Activated naive CD4-positive, alpha-beta T cell treated with anti-CD3 and anti-CD28 coated beads, Interleukin-2, amount 50 U/mL, for 24 hours (primary cell): Measurements from ENCODE around the gene SPATA1.
"Not testable (repeated sequence)": the region's sequence is repeated elsewhere in the genome, so short reads cannot be mapped to it uniquely, and the experiment has no call there.

Experiments used
- H3K27ac Mint-ChIP-seq: one replicate; pipeline ENCODE4 v1.8.0; 2021; ENCODE audit warnings: mild to moderate bottlenecking, mixed read lengths
- H3K27me3 Mint-ChIP-seq: one replicate; pipeline ENCODE4 v1.8.0; 2021; ENCODE audit warnings: mixed read lengths
- H3K36me3 Mint-ChIP-seq: one replicate; pipeline ENCODE4 v1.8.0; 2021; ENCODE audit warnings: mixed read lengths
- H3K4me1 Mint-ChIP-seq: one replicate; pipeline ENCODE4 v1.8.0; 2021; ENCODE audit warnings: mixed read lengths
- H3K4me3 Mint-ChIP-seq: one replicate; pipeline ENCODE4 v1.8.0; 2021; ENCODE audit warnings: mild to moderate bottlenecking, mixed read lengths
- H3K9me3 Mint-ChIP-seq: one replicate; pipeline ENCODE4 v1.8.0; 2021; ENCODE audit warnings: mixed read lengths

SPATA1 gene

GRCh38 chr1:84569216-84569615, 63.0 kb downstream of the SPATA1 start:
- Mint-ChIP-seq H3K4me1 (peaks cover 62% of the 10 kb centered on the region), H3K4me3 (no peak overlapping the region), H3K9me3 (no peaks in the 10 kb centered on the region), H3K27ac (no peak overlapping the region), H3K36me3 (peaks cover 21% of the 10 kb centered on the region), H3K27me3 (no peaks in the 10 kb centered on the region)

- Mint-ChIP-seq H3K9me3 (no peaks in the 10 kb centered on the region), H3K4me1 (peaks cover 69% of the 10 kb centered on the region), H3K27me3 (no peaks in the 10 kb centered on the region), H3K36me3 (peaks cover 21% of the 10 kb centered on the region), H3K27ac (peak overlapping the region; percentile 37), H3K4me3 (peak overlapping the region; percentile 1)
Measured at GRCh38 chr1:84570436-84571149, 64.4 kb downstream of the SPATA1 start.

- Mint-ChIP-seq H3K9me3 (no peaks in the 10 kb centered on the region), H3K27ac (peak overlapping the region; percentile 37), H3K27me3 (no peaks in the 10 kb centered on the region), H3K4me1 (peaks cover 69% of the 10 kb centered on the region), H3K4me3 (peak overlapping the region; percentile 1), H3K36me3 (peaks cover 21% of the 10 kb centered on the region)
Measured at GRCh38 chr1:84571150-84571535, 65.0 kb downstream of the SPATA1 start.

- H3K4me3 Mint-ChIP-seq = peak overlapping the region; percentile 94
- no peaks in the 10 kb centered on the region for H3K9me3 Mint-ChIP-seq
- peak overlapping the region; percentile 97 for H3K27ac Mint-ChIP-seq
- H3K36me3 Mint-ChIP-seq = peaks cover 14% of the 10 kb centered on the region
- H3K27me3 Mint-ChIP-seq = no peaks in the 10 kb centered on the region
- peaks cover 56% of the 10 kb centered on the region for H3K4me1 Mint-ChIP-seq
Measured at GRCh38 chr1:84573481-84573966, 67.3 kb downstream of the SPATA1 start.

- no peaks in the 10 kb centered on the region for H3K27me3 Mint-ChIP-seq
Measured at GRCh38 chr1:84573967-84574842, 68.0 kb downstream of the SPATA1 start, which contains the start of gene CTBS. Gene CTBS (minus strand): TSS chr1:84574440. CDS start chr1:84574415, 25 bp downstream.

GRCh38 chr1:84574936-84575335, 68.8 kb downstream of the SPATA1 start:
- H3K9me3 Mint-ChIP-seq = no peaks in the 10 kb centered on the region
- peaks cover 12% of the 10 kb centered on the region for H3K36me3 Mint-ChIP-seq
- H3K27me3 Mint-ChIP-seq = no peaks in the 10 kb centered on the region
- H3K4me1 Mint-ChIP-seq = peaks cover 48% of the 10 kb centered on the region
- peak overlapping the region; percentile 94 for H3K4me3 Mint-ChIP-seq
- H3K27ac Mint-ChIP-seq = peak overlapping the region; percentile 94

More at GRCh38 chr1:84573967-84574842, 68.0 kb downstream of the SPATA1 start, which contains the start of gene CTBS:
- H3K36me3 Mint-ChIP-seq = peaks cover 12% of the 10 kb centered on the region
- peak within 1 kb of the TSS; percentile 97 for H3K27ac Mint-ChIP-seq
- no peaks in the 10 kb centered on the region for H3K9me3 Mint-ChIP-seq
- peak within 1 kb of the TSS; percentile 94 for H3K4me3 Mint-ChIP-seq
- H3K4me1 Mint-ChIP-seq = peaks cover 49% of the 10 kb centered on the region

GRCh38 chr1:84581648-84582047, 75.5 kb downstream of the SPATA1 start:
- Mint-ChIP-seq H3K27me3 (no peaks in the 10 kb centered on the region), H3K36me3 (peaks cover 4% of the 10 kb centered on the region), H3K4me3 (no peak overlapping the region), H3K4me1 (no peaks in the 10 kb centered on the region), H3K9me3 (no peaks in the 10 kb centered on the region), H3K27ac (no peak overlapping the region)

GRCh38 chr1:84582802-84583587, 76.8 kb downstream of the SPATA1 start:
- peaks cover 4% of the 10 kb centered on the region for H3K36me3 Mint-ChIP-seq
- no peaks in the 10 kb centered on the region for H3K27me3 Mint-ChIP-seq
- H3K9me3 Mint-ChIP-seq = no peaks in the 10 kb centered on the region

GRCh38 chr1:84583648-84584047, 77.5 kb downstream of the SPATA1 start:
- no peak overlapping the region for H3K4me3 Mint-ChIP-seq
- no peak overlapping the region for H3K27ac Mint-ChIP-seq
- H3K4me1 Mint-ChIP-seq = no peaks in the 10 kb centered on the region
- H3K36me3 Mint-ChIP-seq = peaks cover 4% of the 10 kb centered on the region
- no peaks in the 10 kb centered on the region for H3K9me3 Mint-ChIP-seq
- no peaks in the 10 kb centered on the region for H3K27me3 Mint-ChIP-seq

More at GRCh38 chr1:84582802-84583587, 76.8 kb downstream of the SPATA1 start:
- no peaks in the 10 kb centered on the region for H3K4me1 Mint-ChIP-seq
- no peak overlapping the region for H3K27ac Mint-ChIP-seq
- no peak overlapping the region for H3K4me3 Mint-ChIP-seq

GRCh38 chr1:84584126-84584525, 77.9 kb downstream of the SPATA1 start:
- no peaks in the 10 kb centered on the region for H3K9me3 Mint-ChIP-seq
- H3K4me1 Mint-ChIP-seq = no peaks in the 10 kb centered on the region
- no peak overlapping the region for H3K4me3 Mint-ChIP-seq
- no peaks in the 10 kb centered on the region for H3K27me3 Mint-ChIP-seq
- H3K27ac Mint-ChIP-seq = no peak overlapping the region
- peaks cover 3% of the 10 kb centered on the region for H3K36me3 Mint-ChIP-seq

- H3K4me1 Mint-ChIP-seq = no peaks in the 10 kb centered on the region
Measured at GRCh38 chr1:84585803-84586202, 79.6 kb downstream of the SPATA1 start.

GRCh38 chr1:84587099-84587498, 80.9 kb downstream of the SPATA1 start:
- Mint-ChIP-seq H3K27me3 (peaks cover 8% of the 10 kb centered on the region), H3K4me1 (no peaks in the 10 kb centered on the region), H3K4me3 (no peak overlapping the region), H3K27ac (no peak overlapping the region), H3K9me3 (no peaks in the 10 kb centered on the region), H3K36me3 (peaks cover 2% of the 10 kb centered on the region)

More at GRCh38 chr1:84585803-84586202, 79.6 kb downstream of the SPATA1 start:
- peaks cover 2% of the 10 kb centered on the region for H3K36me3 Mint-ChIP-seq
- H3K27ac Mint-ChIP-seq = no peak overlapping the region
- H3K9me3 Mint-ChIP-seq = no peaks in the 10 kb centered on the region
- no peak overlapping the region for H3K4me3 Mint-ChIP-seq
- peaks cover 7% of the 10 kb centered on the region for H3K27me3 Mint-ChIP-seq

- not testable (repeated sequence) for H3K27ac Mint-ChIP-seq, H3K9me3 Mint-ChIP-seq, H3K27me3 Mint-ChIP-seq, H3K4me3 Mint-ChIP-seq, H3K36me3 Mint-ChIP-seq
- peaks cover 17% of the 10 kb centered on the region for H3K4me1 Mint-ChIP-seq
Measured at GRCh38 chr1:84594959-84595358, 88.8 kb downstream of the SPATA1 start.

- Mint-ChIP-seq H3K9me3 (no peaks in the 10 kb centered on the region), H3K4me1 (peaks cover 23% of the 10 kb centered on the region)
Measured at GRCh38 chr1:84597011-84597410, 90.8 kb downstream of the SPATA1 start.

GRCh38 chr1:84598418-84598817, 92.2 kb downstream of the SPATA1 start:
- Mint-ChIP-seq H3K4me1 (peaks cover 23% of the 10 kb centered on the region), H3K27ac (peak overlapping the region; percentile 98), H3K27me3 (no peaks in the 10 kb centered on the region), H3K4me3 (no peak overlapping the region), H3K9me3 (no peaks in the 10 kb centered on the region), H3K36me3 (peaks cover 3% of the 10 kb centered on the region)

More at GRCh38 chr1:84597011-84597410, 90.8 kb downstream of the SPATA1 start:
- no peak overlapping the region for H3K4me3 Mint-ChIP-seq
- H3K27ac Mint-ChIP-seq = no peak overlapping the region
- H3K36me3 Mint-ChIP-seq = peaks cover 6% of the 10 kb centered on the region
- H3K27me3 Mint-ChIP-seq = peaks cover 1% of the 10 kb centered on the region
